ENCODE measurements around the gene NPFFR1. TPM values are rescaled to one million over a fixed set of nuclear protein-coding genes. Genes with fewer than 3 reads are reported as not detected.
"Not testable (repeated sequence)": the region's sequence is repeated elsewhere in the genome, so short reads cannot be mapped to it uniquely, and the experiment has no call there.

The NPFFR1 gene
- total RNA-seq, 4 donors from 2014 or later = 0.08 to 0.53 (median 0.23) TPM

DNA sequence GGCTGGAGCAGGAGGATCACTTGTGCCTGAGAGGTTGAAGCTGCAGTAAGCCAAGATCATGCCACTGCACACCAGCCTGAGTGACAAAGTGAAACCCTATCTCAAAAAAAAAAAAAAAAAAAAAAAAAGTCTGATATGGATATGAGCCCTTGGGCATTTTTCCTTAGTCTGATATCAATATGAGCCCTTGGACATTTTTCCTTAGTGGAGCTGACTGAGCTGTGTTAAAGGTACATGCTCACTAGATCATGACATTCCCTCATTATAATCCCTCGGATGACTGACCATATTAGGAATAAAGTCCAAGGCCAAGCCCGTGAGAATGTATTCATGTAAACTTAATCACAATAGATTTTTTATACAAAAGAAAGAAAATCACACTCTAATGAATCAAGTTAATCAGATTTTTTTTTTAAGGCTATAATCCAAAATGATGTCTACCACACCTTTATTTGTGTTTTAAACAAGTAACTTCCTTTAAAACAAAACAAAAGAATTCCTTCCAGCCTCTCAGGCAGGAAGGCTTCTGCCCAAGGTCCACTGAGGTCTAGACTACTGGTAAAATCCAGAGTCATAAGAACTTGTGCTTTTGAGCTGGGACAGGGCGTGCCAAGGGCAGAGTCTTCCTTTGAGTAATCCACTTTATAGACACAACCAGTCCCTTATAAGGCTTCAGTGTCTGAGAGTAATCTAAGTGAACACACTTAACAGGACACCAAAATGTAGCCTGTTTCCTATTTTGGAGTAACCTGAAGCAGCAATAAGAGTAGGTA is 56.1 kb downstream of the NPFFR1 start:
- no peak for TF ChIP-seq EP300 (IDR thresholded peaks at IDR 0.05)
- TF ChIP-seq, protein P1, sequence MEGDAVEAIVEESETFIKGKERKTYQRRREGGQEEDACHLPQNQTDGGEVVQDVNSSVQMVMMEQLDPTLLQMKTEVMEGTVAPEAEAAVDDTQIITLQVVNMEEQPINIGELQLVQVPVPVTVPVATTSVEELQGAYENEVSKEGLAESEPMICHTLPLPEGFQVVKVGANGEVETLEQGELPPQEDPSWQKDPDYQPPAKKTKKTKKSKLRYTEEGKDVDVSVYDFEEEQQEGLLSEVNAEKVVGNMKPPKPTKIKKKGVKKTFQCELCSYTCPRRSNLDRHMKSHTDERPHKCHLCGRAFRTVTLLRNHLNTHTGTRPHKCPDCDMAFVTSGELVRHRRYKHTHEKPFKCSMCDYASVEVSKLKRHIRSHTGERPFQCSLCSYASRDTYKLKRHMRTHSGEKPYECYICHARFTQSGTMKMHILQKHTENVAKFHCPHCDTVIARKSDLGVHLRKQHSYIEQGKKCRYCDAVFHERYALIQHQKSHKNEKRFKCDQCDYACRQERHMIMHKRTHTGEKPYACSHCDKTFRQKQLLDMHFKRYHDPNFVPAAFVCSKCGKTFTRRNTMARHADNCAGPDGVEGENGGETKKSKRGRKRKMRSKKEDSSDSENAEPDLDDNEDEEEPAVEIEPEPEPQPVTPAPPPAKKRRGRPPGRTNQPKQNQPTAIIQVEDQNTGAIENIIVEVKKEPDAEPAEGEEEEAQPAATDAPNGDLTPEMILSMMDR (IDR thresholded peaks at IDR 0.05) = no peak
- TF ChIP-seq POLR2A (IDR thresholded peaks at IDR 0.05) = no peak
- TF ChIP-seq POLR2AphosphoS5 (IDR thresholded peaks at IDR 0.05) = no peak
- Histone ChIP-seq H3K27ac (peak overlapping the region; percentile 18), H3K27me3 (no peaks in the 10 kb centered on the region), H3K4me1 (peaks cover 18% of the 10 kb centered on the region), H3K36me3 (peaks cover 3% of the 10 kb centered on the region), H3K4me3 (no peak overlapping the region), H3K9me3 (no peaks in the 10 kb centered on the region)
- whole genome bisulfite sequencing = 61% methylated on average over 3 of the region's 3 CpGs
- DNase-seq (ENCODE audit: low spot score in 2 of 2) = no peak

DNA sequence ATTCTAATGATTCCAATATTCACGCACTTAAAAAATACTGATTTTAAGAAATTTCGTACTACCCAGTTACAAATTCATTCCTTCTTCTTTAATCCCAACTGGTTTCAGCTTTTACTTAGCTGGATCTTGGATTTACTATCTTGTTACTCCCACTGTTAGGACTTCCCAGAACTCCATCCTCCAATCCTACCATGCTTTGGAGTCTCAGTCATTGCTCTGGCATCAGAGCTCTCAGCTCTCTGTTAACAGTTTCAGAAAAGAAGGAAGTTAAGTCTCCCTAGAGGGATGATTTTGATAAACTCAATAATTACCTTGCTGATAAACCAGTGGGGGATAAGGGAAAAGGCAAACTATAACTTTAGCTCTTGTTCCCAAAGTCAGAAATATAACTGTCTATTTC is 60.1 kb downstream of the NPFFR1 start:
- TF ChIP-seq EP300 (IDR thresholded peaks at IDR 0.05) (no peak), POLR2A (IDR thresholded peaks at IDR 0.05) (no peak), POLR2AphosphoS5 (IDR thresholded peaks at IDR 0.05) (no peak)
- TF ChIP-seq, protein P1 (IDR thresholded peaks at IDR 0.05) = no peak
- DNase-seq (ENCODE audit: low spot score in 2 of 2) = no peak
- Histone ChIP-seq H3K36me3 (peaks cover under 1% of the 10 kb centered on the region), H3K27ac (no peak overlapping the region), H3K9me3 (no peaks in the 10 kb centered on the region), H3K4me3 (no peak overlapping the region), H3K27me3 (no peaks in the 10 kb centered on the region), H3K4me1 (peaks cover 21% of the 10 kb centered on the region)
- WGBS = 90% methylated on average over 2 of the region's 2 CpGs

DNA sequence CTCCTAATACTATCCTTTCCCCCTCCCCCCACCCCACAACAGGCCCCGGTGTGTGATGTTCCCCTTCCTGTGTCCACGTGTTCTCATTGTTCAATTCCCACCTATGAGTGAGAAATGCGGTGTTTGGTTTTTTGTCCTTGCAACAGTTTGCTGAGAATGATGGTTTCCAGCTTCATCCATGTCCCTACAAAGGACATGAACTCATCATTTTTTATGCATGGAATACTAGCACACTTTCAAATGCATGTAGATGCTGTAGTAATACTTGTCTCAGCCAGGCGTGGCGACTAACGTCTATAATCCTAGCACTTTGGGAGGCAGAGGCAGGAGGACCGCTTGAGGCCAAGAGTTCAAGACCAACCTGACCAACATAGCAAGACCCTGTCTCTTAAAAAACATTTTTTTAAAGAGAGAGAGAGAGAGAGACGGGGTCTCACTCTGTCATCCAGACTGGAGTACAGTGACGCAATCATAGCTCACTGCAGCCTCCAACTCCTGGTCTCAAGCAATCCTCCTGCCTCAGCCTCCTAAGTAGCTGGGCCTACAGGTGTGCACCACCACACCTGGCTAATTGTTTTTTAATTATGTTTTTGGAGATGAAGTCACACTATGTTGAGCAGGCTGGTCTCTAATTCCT is 60.9 kb downstream of the NPFFR1 start:
- H3K36me3 ChIP-seq; H3K9me3 ChIP-seq; DNase-seq (ENCODE audit: low spot score in 2 of 2); H3K27me3 ChIP-seq; H3K4me3 ChIP-seq; H3K27ac ChIP-seq: not testable (repeated sequence)
- H3K4me1 ChIP-seq = peaks cover 18% of the 10 kb centered on the region
- WGBS = 79% methylated on average over 9 of the region's 9 CpGs

DNA sequence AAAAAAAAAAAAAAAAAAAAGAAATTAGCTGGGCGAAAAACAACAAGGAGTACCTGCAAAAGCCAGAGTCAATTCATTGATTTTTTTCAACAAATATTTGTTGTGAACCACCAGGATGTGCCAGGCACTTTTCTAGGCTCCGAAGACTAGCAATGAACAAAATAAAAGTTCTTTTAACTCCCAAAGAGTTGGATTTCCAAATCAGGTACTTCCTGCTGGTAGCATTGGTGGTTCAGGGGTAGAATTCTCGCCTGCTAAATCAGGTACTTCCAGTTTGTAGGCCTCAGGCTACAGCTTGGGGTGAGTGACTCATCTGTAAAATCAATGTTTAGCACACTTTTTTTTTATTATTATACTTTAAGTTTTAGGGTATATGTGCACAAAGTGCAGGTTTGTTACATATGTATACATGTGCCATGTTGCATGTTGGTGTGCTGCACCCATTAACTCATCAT is 61.4 kb downstream of the NPFFR1 start:
- Histone ChIP-seq H3K4me1 (peaks cover 16% of the 10 kb centered on the region), H3K27me3 (no peaks in the 10 kb centered on the region), H3K9me3 (no peaks in the 10 kb centered on the region), H3K36me3 (peaks cover 5% of the 10 kb centered on the region), H3K4me3 (no peak overlapping the region), H3K27ac (no peak overlapping the region)
- 63% methylated on average over 3 of the region's 3 CpGs for WGBS
- TF ChIP-seq, protein P1 (IDR thresholded peaks at IDR 0.05) = no peak
- no peak for TF ChIP-seq POLR2A (IDR thresholded peaks at IDR 0.05)
- no peak for TF ChIP-seq EP300 (IDR thresholded peaks at IDR 0.05)
- TF ChIP-seq POLR2AphosphoS5 (IDR thresholded peaks at IDR 0.05) = no peak
- no peak for DNase-seq (ENCODE audit: low spot score in 2 of 2)

DNA sequence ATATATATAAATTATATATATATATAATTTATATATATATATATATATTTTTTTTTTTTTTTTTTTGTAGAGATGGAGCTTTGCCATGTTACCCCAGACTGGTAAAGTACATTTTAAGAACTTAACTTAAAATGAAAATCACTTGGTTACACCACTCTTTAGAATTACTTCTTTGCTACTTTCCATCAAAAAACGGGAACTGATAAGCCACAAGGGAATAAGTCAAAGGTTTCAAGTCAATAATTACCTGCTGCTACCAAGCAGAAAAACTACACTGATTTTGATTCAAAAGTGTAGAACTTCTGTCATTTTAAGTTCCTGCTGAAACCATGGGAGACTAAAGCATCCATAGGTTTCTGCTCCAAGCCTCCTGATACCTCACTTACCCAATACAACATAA is 62.8 kb downstream of the NPFFR1 start:
- Histone ChIP-seq H3K27ac (peak overlapping the region; percentile 48), H3K4me1 (peaks cover 16% of the 10 kb centered on the region), H3K36me3 (peaks cover 15% of the 10 kb centered on the region), H3K4me3 (peak overlapping the region; percentile 14), H3K27me3 (no peaks in the 10 kb centered on the region), H3K9me3 (no peaks in the 10 kb centered on the region)
- no peak for DNase-seq (ENCODE audit: low spot score in 2 of 2)
- TF ChIP-seq POLR2A (IDR thresholded peaks at IDR 0.05) = no peak
- TF ChIP-seq POLR2AphosphoS5 (IDR thresholded peaks at IDR 0.05) = no peak
- TF ChIP-seq EP300 (IDR thresholded peaks at IDR 0.05) = no peak
- WGBS = 19% methylated on average over 1 of the region's 1 CpG

DNA sequence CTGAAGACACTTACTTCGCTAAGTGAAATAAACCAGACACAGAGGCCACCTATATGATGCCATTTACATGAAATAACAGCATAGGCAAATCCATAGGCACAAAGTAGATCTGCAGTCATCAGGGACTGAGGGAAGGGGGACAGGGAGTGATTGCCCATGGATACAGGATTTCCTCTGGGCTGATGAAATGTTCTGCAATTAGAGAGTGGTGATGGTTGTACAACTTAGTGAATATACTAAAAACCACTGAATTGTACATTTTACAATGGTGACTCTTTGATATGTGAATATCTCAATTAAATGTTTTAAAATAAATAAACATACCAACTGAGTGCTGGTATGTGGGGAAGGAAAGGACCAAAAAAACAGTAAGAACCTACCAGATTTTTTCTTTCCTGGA is 70.9 kb downstream of the NPFFR1 start:
- no peaks in the 10 kb centered on the region for H3K9me3 ChIP-seq
- TF ChIP-seq, protein P1 (IDR thresholded peaks at IDR 0.05) = no peak
- TF ChIP-seq POLR2AphosphoS5 (IDR thresholded peaks at IDR 0.05) (no peak), POLR2A (IDR thresholded peaks at IDR 0.05) (no peak), EP300 (IDR thresholded peaks at IDR 0.05) (no peak)
- DNase-seq (ENCODE audit: low spot score in 2 of 2) = no peak
- 95% methylated on average over 1 of the region's 1 CpG for WGBS
- no peak overlapping the region for H3K27ac ChIP-seq
- no peaks in the 10 kb centered on the region for H3K27me3 ChIP-seq
- no peaks in the 10 kb centered on the region for H3K4me1 ChIP-seq
- no peak overlapping the region for H3K4me3 ChIP-seq
- peaks cover 75% of the 10 kb centered on the region for H3K36me3 ChIP-seq

All from suprapubic skin (tissue), 4 donors.